HepG2 (cell line): ENCODE measurements around the gene SCRG1.

Experiments
- CREB3 ChIP-seq: sonication (generic); formaldehyde crosslinking; IDR thresholded peaks from 2 replicates; pipeline ENCODE4 v1.5.0; 2020; ENCODE audit warnings: missing genetic modification reagents
- CTCF ChIP-seq: sonication (generic); formaldehyde crosslinking; IDR thresholded peaks from 2 replicates; pipeline ENCODE4 v1.5.0; 2020; ENCODE audit warnings: mild to moderate bottlenecking, missing genetic modification reagents, moderate library complexity
- DNMT1 ChIP-seq: sonication (generic); formaldehyde crosslinking; IDR thresholded peaks from 2 replicates; pipeline ENCODE4 v1.5.1; 2020; ENCODE audit warnings: mild to moderate bottlenecking, missing genetic modification reagents

- TF ChIP-seq CREB3 (CRISPR knock-in tag) (no peak), CTCF (CRISPR knock-in tag) (no peak), DNMT1 (CRISPR knock-in tag) (no peak)
Measured at GRCh38 chr4:173414456-173414855, 15.5 kb upstream of the SCRG1 start.
